Measurements from ENCODE around the gene RDH11.

DNA sequence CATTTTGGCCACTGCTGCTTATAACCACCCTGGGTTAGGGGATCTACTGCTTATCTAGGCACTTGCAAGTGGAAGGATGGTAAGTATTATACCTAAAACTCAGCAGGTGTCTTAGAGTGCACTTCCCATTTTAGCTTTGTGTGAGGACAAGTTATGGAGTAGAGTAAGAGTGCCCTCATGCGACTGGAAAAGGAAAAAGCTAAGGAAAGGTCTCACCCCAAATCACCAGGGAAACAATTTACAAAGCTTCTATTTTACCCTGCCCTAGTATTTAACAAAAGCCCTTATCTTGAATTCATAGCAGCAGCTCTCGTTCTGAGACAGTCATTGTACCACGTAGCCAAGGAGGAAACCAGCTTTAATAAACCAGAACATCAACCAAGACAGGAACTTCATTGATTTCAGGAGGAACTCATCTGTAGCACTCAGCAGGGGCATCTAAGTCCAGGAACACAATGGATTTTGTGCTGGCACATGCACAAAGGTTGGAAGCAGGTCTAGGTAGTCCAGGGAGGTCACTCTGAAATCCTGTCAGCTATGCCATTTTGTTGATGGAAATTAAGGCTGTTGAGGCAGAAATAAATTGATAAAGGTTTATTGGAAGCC is 9.0 kb upstream of the RDH11 start:
- TF ChIP-seq POLR2A (IDR thresholded peaks at IDR 0.05) = no peak
- TF ChIP-seq, protein P1, sequence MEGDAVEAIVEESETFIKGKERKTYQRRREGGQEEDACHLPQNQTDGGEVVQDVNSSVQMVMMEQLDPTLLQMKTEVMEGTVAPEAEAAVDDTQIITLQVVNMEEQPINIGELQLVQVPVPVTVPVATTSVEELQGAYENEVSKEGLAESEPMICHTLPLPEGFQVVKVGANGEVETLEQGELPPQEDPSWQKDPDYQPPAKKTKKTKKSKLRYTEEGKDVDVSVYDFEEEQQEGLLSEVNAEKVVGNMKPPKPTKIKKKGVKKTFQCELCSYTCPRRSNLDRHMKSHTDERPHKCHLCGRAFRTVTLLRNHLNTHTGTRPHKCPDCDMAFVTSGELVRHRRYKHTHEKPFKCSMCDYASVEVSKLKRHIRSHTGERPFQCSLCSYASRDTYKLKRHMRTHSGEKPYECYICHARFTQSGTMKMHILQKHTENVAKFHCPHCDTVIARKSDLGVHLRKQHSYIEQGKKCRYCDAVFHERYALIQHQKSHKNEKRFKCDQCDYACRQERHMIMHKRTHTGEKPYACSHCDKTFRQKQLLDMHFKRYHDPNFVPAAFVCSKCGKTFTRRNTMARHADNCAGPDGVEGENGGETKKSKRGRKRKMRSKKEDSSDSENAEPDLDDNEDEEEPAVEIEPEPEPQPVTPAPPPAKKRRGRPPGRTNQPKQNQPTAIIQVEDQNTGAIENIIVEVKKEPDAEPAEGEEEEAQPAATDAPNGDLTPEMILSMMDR (IDR thresholded peaks at IDR 0.05) = peak; percentile 55 to 88 (median 83)
